22Rv1 (cell line): ENCODE data around the gene HOATZ.

Experiments used
- H3K27ac ChIP-seq: fragments of 450-650 bp; 2 replicates; pipeline ENCODE4 v1.5.1; 2017
- ZFX ChIP-seq: fragments of 450-650 bp; IDR thresholded peaks from 2 replicates; pipeline ENCODE4 v1.6.1; 2017; ENCODE audit warnings: antibody characterized with exemption, borderline replicate concordance
- TF ChIP-seq, protein P1 (sequence below): fragments of 450-650 bp; IDR thresholded peaks from 2 replicates; pipeline ENCODE4 v1.5.1; 2017; ENCODE audit warnings: mild to moderate bottlenecking

Gene HOATZ

DNA sequence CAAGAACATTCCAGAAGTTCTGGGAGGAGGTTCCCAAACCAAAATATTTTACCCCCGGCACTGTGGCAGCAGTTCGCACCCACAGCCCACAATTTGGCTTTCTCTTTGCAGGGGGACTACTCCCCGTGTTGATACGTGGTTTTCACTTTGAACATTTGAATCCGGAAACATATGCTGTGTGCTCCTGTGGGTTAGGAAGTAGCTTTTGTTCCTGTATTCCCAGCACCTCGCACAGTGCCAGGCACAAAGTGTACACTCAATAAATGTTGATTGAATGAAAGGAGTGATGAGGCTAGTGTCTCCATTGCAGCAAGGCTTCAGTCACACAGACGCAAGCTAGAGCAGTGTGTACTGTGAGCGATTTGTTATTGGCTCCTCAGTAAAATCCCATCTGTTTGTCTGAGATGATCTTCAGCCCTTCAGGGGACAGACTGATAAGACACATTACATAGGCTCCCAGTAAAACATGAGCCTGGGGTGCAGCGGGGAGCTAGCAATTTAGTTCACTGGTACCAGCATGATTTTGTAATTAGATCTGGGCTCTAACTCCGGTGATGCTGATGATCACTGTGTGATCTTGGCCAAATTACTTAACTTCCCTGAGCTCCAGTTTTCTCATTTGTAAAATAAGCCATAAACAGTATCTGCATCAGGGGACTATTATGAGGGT lies 28.2 kb downstream of the HOATZ start:
- H3K27ac ChIP-seq = no peak overlapping the region
- TF ChIP-seq ZFX = no peak
- TF ChIP-seq, protein P1, sequence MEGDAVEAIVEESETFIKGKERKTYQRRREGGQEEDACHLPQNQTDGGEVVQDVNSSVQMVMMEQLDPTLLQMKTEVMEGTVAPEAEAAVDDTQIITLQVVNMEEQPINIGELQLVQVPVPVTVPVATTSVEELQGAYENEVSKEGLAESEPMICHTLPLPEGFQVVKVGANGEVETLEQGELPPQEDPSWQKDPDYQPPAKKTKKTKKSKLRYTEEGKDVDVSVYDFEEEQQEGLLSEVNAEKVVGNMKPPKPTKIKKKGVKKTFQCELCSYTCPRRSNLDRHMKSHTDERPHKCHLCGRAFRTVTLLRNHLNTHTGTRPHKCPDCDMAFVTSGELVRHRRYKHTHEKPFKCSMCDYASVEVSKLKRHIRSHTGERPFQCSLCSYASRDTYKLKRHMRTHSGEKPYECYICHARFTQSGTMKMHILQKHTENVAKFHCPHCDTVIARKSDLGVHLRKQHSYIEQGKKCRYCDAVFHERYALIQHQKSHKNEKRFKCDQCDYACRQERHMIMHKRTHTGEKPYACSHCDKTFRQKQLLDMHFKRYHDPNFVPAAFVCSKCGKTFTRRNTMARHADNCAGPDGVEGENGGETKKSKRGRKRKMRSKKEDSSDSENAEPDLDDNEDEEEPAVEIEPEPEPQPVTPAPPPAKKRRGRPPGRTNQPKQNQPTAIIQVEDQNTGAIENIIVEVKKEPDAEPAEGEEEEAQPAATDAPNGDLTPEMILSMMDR = no peak

DNA sequence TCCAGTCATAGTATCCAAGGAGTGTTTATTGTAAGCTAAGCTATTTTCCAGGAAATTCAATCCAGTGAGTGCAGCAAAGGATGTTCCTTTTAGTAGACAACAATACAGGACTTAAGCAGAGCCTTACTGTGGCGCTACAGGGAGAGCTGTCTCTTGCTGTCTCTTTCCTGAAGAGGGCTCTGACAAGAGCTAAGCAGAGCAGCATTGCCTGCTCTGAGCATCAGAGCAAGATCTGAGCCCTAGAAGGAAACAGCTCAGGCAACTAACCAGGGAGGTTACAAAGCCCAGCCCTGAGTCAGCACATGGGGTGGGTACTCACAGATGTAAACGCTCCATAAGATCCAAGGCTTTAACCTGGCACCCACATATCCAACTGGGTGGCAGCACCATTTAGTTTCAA lies 33.9 kb downstream of the HOATZ start:
- TF ChIP-seq ZFX = no peak
- TF ChIP-seq, protein P1 = no peak
- H3K27ac ChIP-seq = no peak overlapping the region

DNA sequence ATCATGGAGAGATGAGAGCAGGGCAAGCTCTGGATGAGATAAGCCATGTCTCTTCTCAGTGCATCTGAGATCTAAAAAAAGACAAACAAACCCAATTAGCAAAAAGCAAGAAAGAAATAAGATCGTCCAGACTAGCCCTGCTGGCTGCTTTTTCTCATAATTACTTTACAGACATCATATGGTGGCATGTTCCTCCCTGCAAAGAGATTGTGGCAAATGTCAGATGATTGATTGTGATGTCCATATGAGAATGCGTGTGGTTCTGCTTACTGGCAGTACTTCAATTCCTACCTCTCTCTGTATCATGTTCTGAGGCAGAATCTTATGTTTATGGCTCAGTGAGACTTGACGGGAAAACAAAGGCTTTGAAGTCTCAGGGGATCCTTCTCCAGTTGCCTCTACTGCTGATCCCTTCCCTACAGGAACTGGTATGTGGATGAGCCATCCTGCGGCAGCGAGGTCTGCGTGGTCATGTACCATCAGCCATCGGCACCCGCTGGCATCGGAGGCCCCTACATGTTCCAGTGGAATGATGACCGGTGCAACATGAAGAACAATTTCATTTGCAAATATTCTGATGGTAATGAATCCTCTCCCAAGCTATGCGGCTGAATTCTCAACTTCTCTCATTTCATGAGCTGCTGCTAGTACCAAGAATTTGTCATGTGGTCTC lies 34.8 kb downstream of the HOATZ start:
- no peak overlapping the region for H3K27ac ChIP-seq
- TF ChIP-seq, protein P1 = no peak
- no peak for TF ChIP-seq ZFX

DNA sequence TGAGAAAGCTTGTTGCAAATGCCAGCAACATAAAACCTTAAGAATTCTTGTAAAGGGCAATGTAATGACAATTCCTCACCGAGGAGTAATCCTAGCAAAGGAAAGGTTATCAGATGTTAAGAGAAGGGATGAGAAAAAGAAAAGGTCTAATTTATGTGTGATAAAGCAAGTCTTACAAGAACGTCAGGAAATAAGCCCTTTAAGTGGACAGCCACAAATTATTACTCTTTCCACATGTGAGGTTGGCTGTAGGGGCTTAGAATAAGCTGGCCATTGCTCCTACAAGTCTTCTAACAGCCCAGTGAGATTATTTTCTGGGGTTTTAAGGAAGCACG lies 35.3 kb downstream of the HOATZ start:
- H3K27ac ChIP-seq = no peak overlapping the region
- no peak for TF ChIP-seq ZFX
- TF ChIP-seq, protein P1 = no peak

DNA sequence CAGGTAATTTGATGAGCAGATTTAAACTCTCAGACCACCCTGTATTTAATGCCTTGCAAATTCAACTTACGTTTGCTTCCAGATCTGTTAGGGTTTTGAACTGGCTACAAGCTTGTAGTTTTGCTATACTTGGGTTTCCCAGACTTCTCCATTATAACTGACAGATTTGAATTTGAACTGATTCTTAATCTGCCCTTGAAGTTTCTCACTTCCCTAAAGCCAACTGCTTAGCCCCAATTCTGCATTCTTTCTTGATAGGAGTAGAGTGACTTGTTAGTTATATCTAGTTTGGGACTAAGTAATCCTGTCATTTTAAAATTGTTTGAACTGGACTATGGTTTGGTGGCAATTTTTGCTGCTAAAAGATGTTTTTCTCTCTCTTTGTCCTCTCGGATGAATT lies 35.7 kb downstream of the HOATZ start:
- TF ChIP-seq, protein P1 = no peak
- no peak for TF ChIP-seq ZFX
- no peak overlapping the region for H3K27ac ChIP-seq

DNA sequence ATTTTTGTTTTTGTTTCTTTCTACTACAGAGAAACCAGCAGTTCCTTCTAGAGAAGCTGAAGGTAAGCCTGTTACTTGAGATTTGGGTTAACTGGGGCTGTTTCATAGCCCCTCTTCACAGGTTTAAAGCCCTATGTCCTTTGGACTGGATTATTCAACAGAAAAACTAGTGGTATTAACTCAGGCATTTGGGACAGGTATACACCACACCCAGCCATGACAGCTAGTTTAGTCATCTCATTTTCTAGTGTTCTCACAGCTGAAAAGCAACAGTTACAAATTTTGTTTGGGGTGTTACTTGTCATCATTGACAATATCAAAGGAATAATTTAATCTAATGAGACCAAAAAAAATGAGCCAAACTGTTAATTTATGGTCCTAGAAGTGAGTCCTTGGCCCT lies 40.0 kb downstream of the HOATZ start:
- no peak for TF ChIP-seq ZFX
- TF ChIP-seq, protein P1 = no peak
- H3K27ac ChIP-seq = no peak overlapping the region

DNA sequence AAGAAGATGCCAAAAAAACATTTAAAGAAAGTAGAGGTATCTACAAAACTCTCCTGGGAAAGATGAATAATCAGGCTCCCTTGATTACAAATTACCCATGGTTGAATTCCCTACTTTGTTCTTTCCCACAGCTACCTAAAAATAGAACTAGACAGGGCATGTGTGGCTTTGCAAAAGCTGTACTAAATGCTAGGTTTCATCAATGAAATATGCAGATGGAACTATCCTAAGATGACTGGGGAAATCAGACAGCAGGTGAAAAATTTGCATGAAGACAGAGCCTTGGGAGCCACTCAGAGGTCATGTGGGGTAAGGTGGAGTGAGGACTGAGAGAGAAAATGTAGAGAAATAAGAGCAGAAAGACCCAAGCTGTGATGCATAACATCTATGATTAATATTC lies 40.7 kb downstream of the HOATZ start:
- no peak for TF ChIP-seq ZFX
- TF ChIP-seq, protein P1 = no peak
- H3K27ac ChIP-seq = no peak overlapping the region
